ENCODE measurements around the gene TMBIM4. TPM values are rescaled to one million over a fixed set of nuclear protein-coding genes. Genes with fewer than 3 reads are reported as not detected.
A peak's percentile ranks its signal among the peaks of the same experiment; 100 is the strongest.

Gene TMBIM4
- total RNA-seq, 1 experiment from 2014 or later, result 29.8 TPM

GRCh38 chr12:66188584-66189485 is 19.0 kb upstream of the TMBIM4 start, which contains the start of gene IRAK3 (continued):
- TF ChIP-seq, protein P1, sequence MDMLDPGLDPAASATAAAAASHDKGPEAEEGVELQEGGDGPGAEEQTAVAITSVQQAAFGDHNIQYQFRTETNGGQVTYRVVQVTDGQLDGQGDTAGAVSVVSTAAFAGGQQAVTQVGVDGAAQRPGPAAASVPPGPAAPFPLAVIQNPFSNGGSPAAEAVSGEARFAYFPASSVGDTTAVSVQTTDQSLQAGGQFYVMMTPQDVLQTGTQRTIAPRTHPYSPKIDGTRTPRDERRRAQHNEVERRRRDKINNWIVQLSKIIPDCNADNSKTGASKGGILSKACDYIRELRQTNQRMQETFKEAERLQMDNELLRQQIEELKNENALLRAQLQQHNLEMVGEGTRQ (CRISPR knock-in tag; IDR thresholded peaks at IDR 0.05), result peak; percentile 95
- TF ChIP-seq FOXP1 (CRISPR knock-in tag; IDR thresholded peaks at IDR 0.05; ENCODE audit: borderline replicate concordance) (peak; percentile 98), MLX (CRISPR knock-in tag; IDR thresholded peaks at IDR 0.05) (0 out of 2 replicates have a peak, but pooled peaks have one; percentile 93), ZNF232 (CRISPR knock-in tag; IDR thresholded peaks at IDR 0.05) (peak; percentile 73), ELF4 (CRISPR knock-in tag; IDR thresholded peaks at IDR 0.05; ENCODE audit: low read depth) (peak; percentile 95), ZNF219 (CRISPR knock-in tag; IDR thresholded peaks at IDR 0.05; ENCODE audit: borderline replicate concordance) (peak; percentile 91), OVOL2 (CRISPR knock-in tag; IDR thresholded peaks at IDR 0.05; ENCODE audit: borderline replicate concordance) (no peak), RORB (CRISPR knock-in tag; IDR thresholded peaks at IDR 0.05) (no peak), ERG (CRISPR knock-in tag; IDR thresholded peaks at IDR 0.05) (no peak), ZNF121 (CRISPR knock-in tag; IDR thresholded peaks at IDR 0.05) (no peak), AR (CRISPR knock-in tag; IDR thresholded peaks at IDR 0.05) (no peak), CBFB (CRISPR knock-in tag; IDR thresholded peaks at IDR 0.05; ENCODE audit: low read depth) (no peak)
- TF ChIP-seq, protein P2, sequence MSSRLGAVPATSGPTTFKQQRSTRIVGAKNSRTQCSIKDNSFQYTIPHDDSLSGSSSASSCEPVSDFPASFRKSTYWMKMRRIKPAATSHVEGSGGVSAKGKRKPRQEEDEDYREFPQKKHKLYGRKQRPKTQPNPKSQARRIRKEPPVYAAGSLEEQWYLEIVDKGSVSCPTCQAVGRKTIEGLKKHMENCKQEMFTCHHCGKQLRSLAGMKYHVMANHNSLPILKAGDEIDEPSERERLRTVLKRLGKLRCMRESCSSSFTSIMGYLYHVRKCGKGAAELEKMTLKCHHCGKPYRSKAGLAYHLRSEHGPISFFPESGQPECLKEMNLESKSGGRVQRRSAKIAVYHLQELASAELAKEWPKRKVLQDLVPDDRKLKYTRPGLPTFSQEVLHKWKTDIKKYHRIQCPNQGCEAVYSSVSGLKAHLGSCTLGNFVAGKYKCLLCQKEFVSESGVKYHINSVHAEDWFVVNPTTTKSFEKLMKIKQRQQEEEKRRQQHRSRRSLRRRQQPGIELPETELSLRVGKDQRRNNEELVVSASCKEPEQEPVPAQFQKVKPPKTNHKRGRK (CRISPR knock-in tag; IDR thresholded peaks at IDR 0.05; ENCODE audit: borderline replicate concordance), result 0 out of 2 replicates have a peak, but pooled peaks have one; percentile 32
- TF ChIP-seq, protein P3, sequence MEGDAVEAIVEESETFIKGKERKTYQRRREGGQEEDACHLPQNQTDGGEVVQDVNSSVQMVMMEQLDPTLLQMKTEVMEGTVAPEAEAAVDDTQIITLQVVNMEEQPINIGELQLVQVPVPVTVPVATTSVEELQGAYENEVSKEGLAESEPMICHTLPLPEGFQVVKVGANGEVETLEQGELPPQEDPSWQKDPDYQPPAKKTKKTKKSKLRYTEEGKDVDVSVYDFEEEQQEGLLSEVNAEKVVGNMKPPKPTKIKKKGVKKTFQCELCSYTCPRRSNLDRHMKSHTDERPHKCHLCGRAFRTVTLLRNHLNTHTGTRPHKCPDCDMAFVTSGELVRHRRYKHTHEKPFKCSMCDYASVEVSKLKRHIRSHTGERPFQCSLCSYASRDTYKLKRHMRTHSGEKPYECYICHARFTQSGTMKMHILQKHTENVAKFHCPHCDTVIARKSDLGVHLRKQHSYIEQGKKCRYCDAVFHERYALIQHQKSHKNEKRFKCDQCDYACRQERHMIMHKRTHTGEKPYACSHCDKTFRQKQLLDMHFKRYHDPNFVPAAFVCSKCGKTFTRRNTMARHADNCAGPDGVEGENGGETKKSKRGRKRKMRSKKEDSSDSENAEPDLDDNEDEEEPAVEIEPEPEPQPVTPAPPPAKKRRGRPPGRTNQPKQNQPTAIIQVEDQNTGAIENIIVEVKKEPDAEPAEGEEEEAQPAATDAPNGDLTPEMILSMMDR (IDR thresholded peaks at IDR 0.05), result no peak
- TF ChIP-seq, protein P4, sequence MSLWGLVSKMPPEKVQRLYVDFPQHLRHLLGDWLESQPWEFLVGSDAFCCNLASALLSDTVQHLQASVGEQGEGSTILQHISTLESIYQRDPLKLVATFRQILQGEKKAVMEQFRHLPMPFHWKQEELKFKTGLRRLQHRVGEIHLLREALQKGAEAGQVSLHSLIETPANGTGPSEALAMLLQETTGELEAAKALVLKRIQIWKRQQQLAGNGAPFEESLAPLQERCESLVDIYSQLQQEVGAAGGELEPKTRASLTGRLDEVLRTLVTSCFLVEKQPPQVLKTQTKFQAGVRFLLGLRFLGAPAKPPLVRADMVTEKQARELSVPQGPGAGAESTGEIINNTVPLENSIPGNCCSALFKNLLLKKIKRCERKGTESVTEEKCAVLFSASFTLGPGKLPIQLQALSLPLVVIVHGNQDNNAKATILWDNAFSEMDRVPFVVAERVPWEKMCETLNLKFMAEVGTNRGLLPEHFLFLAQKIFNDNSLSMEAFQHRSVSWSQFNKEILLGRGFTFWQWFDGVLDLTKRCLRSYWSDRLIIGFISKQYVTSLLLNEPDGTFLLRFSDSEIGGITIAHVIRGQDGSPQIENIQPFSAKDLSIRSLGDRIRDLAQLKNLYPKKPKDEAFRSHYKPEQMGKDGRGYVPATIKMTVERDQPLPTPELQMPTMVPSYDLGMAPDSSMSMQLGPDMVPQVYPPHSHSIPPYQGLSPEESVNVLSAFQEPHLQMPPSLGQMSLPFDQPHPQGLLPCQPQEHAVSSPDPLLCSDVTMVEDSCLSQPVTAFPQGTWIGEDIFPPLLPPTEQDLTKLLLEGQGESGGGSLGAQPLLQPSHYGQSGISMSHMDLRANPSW (CRISPR knock-in tag; conservative IDR thresholded peaks at IDR 0.05; ENCODE audit: low read depth), result no peak
- TF ChIP-seq, protein P5, sequence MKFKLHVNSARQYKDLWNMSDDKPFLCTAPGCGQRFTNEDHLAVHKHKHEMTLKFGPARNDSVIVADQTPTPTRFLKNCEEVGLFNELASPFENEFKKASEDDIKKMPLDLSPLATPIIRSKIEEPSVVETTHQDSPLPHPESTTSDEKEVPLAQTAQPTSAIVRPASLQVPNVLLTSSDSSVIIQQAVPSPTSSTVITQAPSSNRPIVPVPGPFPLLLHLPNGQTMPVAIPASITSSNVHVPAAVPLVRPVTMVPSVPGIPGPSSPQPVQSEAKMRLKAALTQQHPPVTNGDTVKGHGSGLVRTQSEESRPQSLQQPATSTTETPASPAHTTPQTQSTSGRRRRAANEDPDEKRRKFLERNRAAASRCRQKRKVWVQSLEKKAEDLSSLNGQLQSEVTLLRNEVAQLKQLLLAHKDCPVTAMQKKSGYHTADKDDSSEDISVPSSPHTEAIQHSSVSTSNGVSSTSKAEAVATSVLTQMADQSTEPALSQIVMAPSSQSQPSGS (CRISPR knock-in tag; IDR thresholded peaks at IDR 0.05; ENCODE audit: borderline replicate concordance, low read depth), result peak; percentile 85; the same call in 1 of the 2 replicates
- TF ChIP-seq, protein P6, sequence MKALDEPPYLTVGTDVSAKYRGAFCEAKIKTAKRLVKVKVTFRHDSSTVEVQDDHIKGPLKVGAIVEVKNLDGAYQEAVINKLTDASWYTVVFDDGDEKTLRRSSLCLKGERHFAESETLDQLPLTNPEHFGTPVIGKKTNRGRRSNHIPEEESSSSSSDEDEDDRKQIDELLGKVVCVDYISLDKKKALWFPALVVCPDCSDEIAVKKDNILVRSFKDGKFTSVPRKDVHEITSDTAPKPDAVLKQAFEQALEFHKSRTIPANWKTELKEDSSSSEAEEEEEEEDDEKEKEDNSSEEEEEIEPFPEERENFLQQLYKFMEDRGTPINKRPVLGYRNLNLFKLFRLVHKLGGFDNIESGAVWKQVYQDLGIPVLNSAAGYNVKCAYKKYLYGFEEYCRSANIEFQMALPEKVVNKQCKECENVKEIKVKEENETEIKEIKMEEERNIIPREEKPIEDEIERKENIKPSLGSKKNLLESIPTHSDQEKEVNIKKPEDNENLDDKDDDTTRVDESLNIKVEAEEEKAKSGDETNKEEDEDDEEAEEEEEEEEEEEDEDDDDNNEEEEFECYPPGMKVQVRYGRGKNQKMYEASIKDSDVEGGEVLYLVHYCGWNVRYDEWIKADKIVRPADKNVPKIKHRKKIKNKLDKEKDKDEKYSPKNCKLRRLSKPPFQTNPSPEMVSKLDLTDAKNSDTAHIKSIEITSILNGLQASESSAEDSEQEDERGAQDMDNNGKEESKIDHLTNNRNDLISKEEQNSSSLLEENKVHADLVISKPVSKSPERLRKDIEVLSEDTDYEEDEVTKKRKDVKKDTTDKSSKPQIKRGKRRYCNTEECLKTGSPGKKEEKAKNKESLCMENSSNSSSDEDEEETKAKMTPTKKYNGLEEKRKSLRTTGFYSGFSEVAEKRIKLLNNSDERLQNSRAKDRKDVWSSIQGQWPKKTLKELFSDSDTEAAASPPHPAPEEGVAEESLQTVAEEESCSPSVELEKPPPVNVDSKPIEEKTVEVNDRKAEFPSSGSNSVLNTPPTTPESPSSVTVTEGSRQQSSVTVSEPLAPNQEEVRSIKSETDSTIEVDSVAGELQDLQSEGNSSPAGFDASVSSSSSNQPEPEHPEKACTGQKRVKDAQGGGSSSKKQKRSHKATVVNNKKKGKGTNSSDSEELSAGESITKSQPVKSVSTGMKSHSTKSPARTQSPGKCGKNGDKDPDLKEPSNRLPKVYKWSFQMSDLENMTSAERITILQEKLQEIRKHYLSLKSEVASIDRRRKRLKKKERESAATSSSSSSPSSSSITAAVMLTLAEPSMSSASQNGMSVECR (CRISPR knock-in tag; IDR thresholded peaks at IDR 0.05; ENCODE audit: borderline replicate concordance), result peak; percentile 98
